ENCODE results near the gene EHMT2. TPM values are rescaled to one million over a fixed set of nuclear protein-coding genes. Genes with fewer than 3 reads are reported as not detected.
A peak's percentile ranks its signal among the peaks of the same experiment; 100 is the strongest.

EHMT2 gene
- total RNA-seq, 1 experiment from 2014 or later, result 68.3 TPM

GRCh38 chr6:31896856-31897611, 464 bp downstream of the EHMT2 start:
- Histone ChIP-seq H3K9me3 (ENCODE audit: insufficient read depth, low read depth) (no peaks in the 10 kb centered on the region), H3K4me1 (replicated peaks; ENCODE audit: insufficient read depth) (peaks cover 23% of the 10 kb centered on the region), H2AFZ (peak overlapping the region; percentile 71; the same call in 1 of the 2 replicates), H3K27me3 (ENCODE audit: insufficient read depth, low read depth) (no peaks in the 10 kb centered on the region), H3K27ac (no peak overlapping the region), H3F3A (ENCODE audit: insufficient read depth, low read depth) (peaks cover 28% of the 10 kb centered on the region), H3K4me3 (peak overlapping the region; percentile 73), H3K79me2 (ENCODE audit: low read depth) (peaks cover 30% of the 10 kb centered on the region), H3K9me2 (ENCODE audit: insufficient read depth) (no peaks in the 10 kb centered on the region), H3K4me2 (peak overlapping the region; percentile 87), H4K20me1 (ENCODE audit: insufficient read depth) (no peaks in the 10 kb centered on the region), H3K36me3 (ENCODE audit: low read depth) (peaks cover 18% of the 10 kb centered on the region; the same call in 1 of the 2 replicates)
- no peak for DNase-seq
- intact Hi-C loops (cut with micrococcal nuclease; ENCODE audit: unreplicated experiment), result loop anchor here (5.0 kb wide), 2 partner anchors 65 to 215 kb away; partner anchors contain the start of gene LY6G5C
- no TSS peak for BruUV-seq (replicated peaks)
- CTCF ChIA-PET, result no interaction called here
- TF ChIP-seq CTCF (conservative IDR thresholded peaks at IDR 0.05) (no peak), EZH2 (IDR thresholded peaks at IDR 0.05; ENCODE audit: low read depth) (no peak)
- POLR2A ChIA-PET (ENCODE audit: unreplicated experiment), result interaction anchor here (0.6 to 1.4 kb wide), 3 partner anchors 70 to 127 kb away, joined by 3 to 11 read pairs (median 8); partner anchors contain the start of gene HSPA1B

- ChIA-PET POLR2A (ENCODE audit: unreplicated experiment) (interaction anchor here (0.6 kb wide), 1 partner anchor 49 kb away, joined by 4 read pairs; the partner anchor contains the start of gene CFB), CTCF (no interaction called here)
- BruUV-seq (replicated peaks), result no TSS peak
- Histone ChIP-seq H3K27me3 (ENCODE audit: insufficient read depth, low read depth) (no peaks in the 10 kb centered on the region), H3K9me2 (ENCODE audit: insufficient read depth) (no peaks in the 10 kb centered on the region), H3F3A (ENCODE audit: insufficient read depth, low read depth) (peaks cover 28% of the 10 kb centered on the region), H3K4me2 (peak overlapping the region; percentile 87), H4K20me1 (ENCODE audit: insufficient read depth) (no peaks in the 10 kb centered on the region), H3K79me2 (ENCODE audit: low read depth) (peaks cover 30% of the 10 kb centered on the region), H3K27ac (no peak overlapping the region), H2AFZ (peak overlapping the region; percentile 71; the same call in 1 of the 2 replicates), H3K9me3 (ENCODE audit: insufficient read depth, low read depth) (no peaks in the 10 kb centered on the region), H3K4me1 (replicated peaks; ENCODE audit: insufficient read depth) (peaks cover 23% of the 10 kb centered on the region), H3K36me3 (ENCODE audit: low read depth) (peaks cover 18% of the 10 kb centered on the region; the same call in 1 of the 2 replicates), H3K4me3 (peak overlapping the region; percentile 73; the same call in 1 of the 2 replicates)
- intact Hi-C loops (cut with micrococcal nuclease; ENCODE audit: unreplicated experiment), result loop anchor here (5.0 kb wide), 2 partner anchors 64 to 214 kb away; partner anchors contain the start of gene LY6G5C
- no peak for DNase-seq
- no peak for TF ChIP-seq EZH2 (IDR thresholded peaks at IDR 0.05; ENCODE audit: low read depth)
Measured at GRCh38 chr6:31896493-31896855, 1.0 kb downstream of the EHMT2 start.

GRCh38 chr6:31892821-31893220, 4.7 kb downstream of the EHMT2 start:
- CTCF ChIA-PET, result no interaction called here

More at GRCh38 chr6:31892821-31893220, 4.7 kb downstream of the EHMT2 start:
- H3K36me3 ChIP-seq (ENCODE audit: low read depth), result peaks cover 18% of the 10 kb centered on the region; the same call in 1 of the 2 replicates
- BruUV-seq (replicated peaks), result no TSS peak
- H3K27ac ChIP-seq, result no peak overlapping the region
- H4K20me1 ChIP-seq (ENCODE audit: insufficient read depth), result no peaks in the 10 kb centered on the region
- peaks cover 13% of the 10 kb centered on the region; the same call in 1 of the 2 replicates for H3F3A ChIP-seq (ENCODE audit: insufficient read depth, low read depth)
- H3K9me2 ChIP-seq (ENCODE audit: insufficient read depth), result no peaks in the 10 kb centered on the region
- no peak overlapping the region for H3K4me2 ChIP-seq
- H3K9me3 ChIP-seq (ENCODE audit: insufficient read depth, low read depth), result no peaks in the 10 kb centered on the region
- H3K4me3 ChIP-seq, result no peak overlapping the region
- peaks cover 16% of the 10 kb centered on the region for H3K79me2 ChIP-seq (ENCODE audit: low read depth)
- intact Hi-C loops (cut with micrococcal nuclease; ENCODE audit: unreplicated experiment), result no loop called here
- no peak for TF ChIP-seq CTCF (conservative IDR thresholded peaks at IDR 0.05)
- TF ChIP-seq EZH2 (IDR thresholded peaks at IDR 0.05; ENCODE audit: low read depth), result no peak
- no peaks in the 10 kb centered on the region for H3K27me3 ChIP-seq (ENCODE audit: insufficient read depth, low read depth)
- POLR2A ChIA-PET (ENCODE audit: unreplicated experiment), result no interaction called here
- H3K4me1 ChIP-seq (replicated peaks; ENCODE audit: insufficient read depth), result 0 out of 2 replicates have a peak, but pooled peaks cover 8% of the 10 kb centered on the region
- no peak for DNase-seq
- no peak overlapping the region for H2AFZ ChIP-seq
